Osteoblast (primary cell): ENCODE measurements around the gene ATAD3C. TPM values are rescaled to one million over a fixed set of nuclear protein-coding genes. Genes with fewer than 3 reads are reported as not detected.
"Not testable (repeated sequence)": the region's sequence is repeated elsewhere in the genome, so short reads cannot be mapped to it uniquely, and the experiment has no call there.

ENCODE experiments used
- DNase-seq: peaks from one replicate; pipeline ENCODE4 v3.0.0; 2011; ENCODE audit warnings: low spot score, mixed read lengths; ENCODE audit not compliant: insufficient read length; ENCODE audit errors: missing footprints
- H2AFZ ChIP-seq: 2 replicates; pipeline ENCODE4 v1.6.0; 2011; ENCODE audit warnings: mild to moderate bottlenecking, low read length
- H3K27ac ChIP-seq: 2 replicates; pipeline ENCODE4 v1.5.1; 2011; ENCODE audit warnings: mild to moderate bottlenecking, low read depth, low read length, moderate library complexity
- H3K27me3 ChIP-seq: 2 replicates; pipeline ENCODE4 v1.6.0; 2012; ENCODE audit warnings: mild to moderate bottlenecking, control low read depth, inconsistent platforms, low read length, moderate library complexity; ENCODE audit not compliant: insufficient read depth
- H3K36me3 ChIP-seq: 2 replicates; pipeline ENCODE4 v1.5.1; 2011; ENCODE audit warnings: mild to moderate bottlenecking, low read length, control low read depth, moderate library complexity; ENCODE audit not compliant: insufficient read depth
- H3K4me1 ChIP-seq: 2 replicates; pipeline ENCODE4 v1.5.1; 2011; ENCODE audit warnings: mild to moderate bottlenecking, low read length, control low read depth, moderate library complexity; ENCODE audit not compliant: insufficient read depth
- H3K4me2 ChIP-seq: 2 replicates; pipeline ENCODE4 v1.6.0; 2011; ENCODE audit warnings: mild to moderate bottlenecking, low read length; ENCODE audit not compliant: insufficient read depth
- H3K4me3 ChIP-seq: fragments of 200-600 bp; sonication (generic); 3 replicates; pipeline ENCODE4 v1.5.1; 2012; ENCODE audit warnings: mild to moderate bottlenecking, low read length, inconsistent platforms; ENCODE audit not compliant: insufficient read depth
- H3K79me2 ChIP-seq: 2 replicates; pipeline ENCODE4 v1.6.0; 2012; ENCODE audit warnings: mild to moderate bottlenecking, low read length, control low read depth, inconsistent platforms; ENCODE audit not compliant: insufficient read depth
- H3K9me3 ChIP-seq: 2 replicates; pipeline ENCODE4 v1.5.1; 2011; ENCODE audit warnings: low read depth, low read length, control low read depth
- H4K20me1 ChIP-seq: 2 replicates; pipeline ENCODE4 v1.6.0; 2012; ENCODE audit warnings: mild to moderate bottlenecking, low read length, control low read depth; ENCODE audit not compliant: insufficient read depth
- total RNA-seq: library from RNA; depleted of rRNA; stranded (reverse); fragments of >200 nt; gene quantifications from 2 replicates; pipeline ENCODE4 v1.2.3, GENCODE V29; 2012
- TF ChIP-seq, protein P1 (sequence below): IDR thresholded peaks from 2 replicates; pipeline ENCODE4 v1.5.1; 2011; ENCODE audit warnings: mild to moderate bottlenecking, low read depth, low read length, moderate library complexity; ENCODE audit errors: extremely low read depth

The ATAD3C gene
- total RNA-seq, 1 donor, result under 0.01 TPM

DNA sequence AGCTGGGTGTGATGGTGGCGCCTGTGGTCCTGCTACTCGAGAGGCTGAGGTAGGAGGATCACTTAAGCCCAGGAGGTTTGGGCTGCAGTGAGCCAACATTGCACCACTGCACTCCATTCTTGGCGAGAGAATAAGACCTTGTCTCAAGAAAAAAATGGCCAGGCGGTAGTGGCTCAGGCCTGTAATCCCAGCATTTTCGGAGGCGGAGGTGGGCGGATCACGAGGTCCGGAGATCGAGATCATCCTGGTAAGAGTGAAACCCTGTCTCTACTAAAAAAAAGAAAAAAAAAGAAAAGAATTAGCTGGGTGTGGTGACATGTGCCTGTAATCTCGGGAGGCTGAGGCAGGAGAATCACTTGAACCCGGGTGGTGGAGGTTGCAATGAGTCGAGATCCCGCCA lies 33.4 kb downstream of the ATAD3C start:
- no peak overlapping the region for H3K4me2 ChIP-seq
- DNase-seq, result no peak
- H3K27me3 ChIP-seq, result no peaks in the 10 kb centered on the region
- H3K9me3 ChIP-seq, result no peaks in the 10 kb centered on the region
- no peak overlapping the region for H3K4me3 ChIP-seq
- H3K36me3 ChIP-seq, result peaks cover 39% of the 10 kb centered on the region
- peaks cover 7% of the 10 kb centered on the region for H4K20me1 ChIP-seq
- TF ChIP-seq, protein P1, sequence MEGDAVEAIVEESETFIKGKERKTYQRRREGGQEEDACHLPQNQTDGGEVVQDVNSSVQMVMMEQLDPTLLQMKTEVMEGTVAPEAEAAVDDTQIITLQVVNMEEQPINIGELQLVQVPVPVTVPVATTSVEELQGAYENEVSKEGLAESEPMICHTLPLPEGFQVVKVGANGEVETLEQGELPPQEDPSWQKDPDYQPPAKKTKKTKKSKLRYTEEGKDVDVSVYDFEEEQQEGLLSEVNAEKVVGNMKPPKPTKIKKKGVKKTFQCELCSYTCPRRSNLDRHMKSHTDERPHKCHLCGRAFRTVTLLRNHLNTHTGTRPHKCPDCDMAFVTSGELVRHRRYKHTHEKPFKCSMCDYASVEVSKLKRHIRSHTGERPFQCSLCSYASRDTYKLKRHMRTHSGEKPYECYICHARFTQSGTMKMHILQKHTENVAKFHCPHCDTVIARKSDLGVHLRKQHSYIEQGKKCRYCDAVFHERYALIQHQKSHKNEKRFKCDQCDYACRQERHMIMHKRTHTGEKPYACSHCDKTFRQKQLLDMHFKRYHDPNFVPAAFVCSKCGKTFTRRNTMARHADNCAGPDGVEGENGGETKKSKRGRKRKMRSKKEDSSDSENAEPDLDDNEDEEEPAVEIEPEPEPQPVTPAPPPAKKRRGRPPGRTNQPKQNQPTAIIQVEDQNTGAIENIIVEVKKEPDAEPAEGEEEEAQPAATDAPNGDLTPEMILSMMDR, result no peak
- H2AFZ ChIP-seq, result no peak overlapping the region
- peaks cover 19% of the 10 kb centered on the region for H3K79me2 ChIP-seq
- H3K4me1 ChIP-seq, result no peaks in the 10 kb centered on the region
- no peak overlapping the region for H3K27ac ChIP-seq

- Histone ChIP-seq H3K4me1 (no peaks in the 10 kb centered on the region), H3K4me3 (no peak overlapping the region), H3K27ac (no peak overlapping the region), H4K20me1 (peaks cover 7% of the 10 kb centered on the region), H3K4me2 (no peak overlapping the region), H3K9me3 (no peaks in the 10 kb centered on the region), H3K27me3 (no peaks in the 10 kb centered on the region), H2AFZ (no peak overlapping the region), H3K36me3 (peaks cover 38% of the 10 kb centered on the region), H3K79me2 (peaks cover 14% of the 10 kb centered on the region)
- peak; percentile 80 for DNase-seq
- TF ChIP-seq, protein P1, result no peak
Measured at GRCh38 chr1:1483714-1484113, 34.2 kb downstream of the ATAD3C start.

GRCh38 chr1:1484976-1485750 lies 35.7 kb downstream of the ATAD3C start:
- H3K4me3 ChIP-seq, H3K27ac ChIP-seq, H3K9me3 ChIP-seq, H4K20me1 ChIP-seq, H3K27me3 ChIP-seq, H3K4me2 ChIP-seq, H3K79me2 ChIP-seq, H3K4me1 ChIP-seq, DNase-seq, H2AFZ ChIP-seq: not testable (repeated sequence)
- H3K36me3 ChIP-seq, result peaks cover 42% of the 10 kb centered on the region

- not testable (repeated sequence) for DNase-seq
Measured at GRCh38 chr1:1485755-1486317, 36.3 kb downstream of the ATAD3C start.

GRCh38 chr1:1487701-1488100 lies 38.2 kb downstream of the ATAD3C start:
- Histone ChIP-seq H3K36me3 (peaks cover 56% of the 10 kb centered on the region), H3K27me3 (no peaks in the 10 kb centered on the region), H3K79me2 (peaks cover 5% of the 10 kb centered on the region), H4K20me1 (no peaks in the 10 kb centered on the region), H3K4me1 (no peaks in the 10 kb centered on the region), H2AFZ (no peak overlapping the region), H3K27ac (no peak overlapping the region), H3K4me3 (no peak overlapping the region), H3K9me3 (no peaks in the 10 kb centered on the region), H3K4me2 (no peak overlapping the region)
- DNase-seq, result no peak
- TF ChIP-seq, protein P1, result no peak

More at GRCh38 chr1:1485755-1486317, 36.3 kb downstream of the ATAD3C start:
- not testable (repeated sequence) for H3K79me2 ChIP-seq, H3K27me3 ChIP-seq, H3K4me1 ChIP-seq, H3K9me3 ChIP-seq, H3K4me2 ChIP-seq, H4K20me1 ChIP-seq, H3K4me3 ChIP-seq, H3K27ac ChIP-seq, H2AFZ ChIP-seq
- peaks cover 45% of the 10 kb centered on the region for H3K36me3 ChIP-seq
